ENCODE data around the gene PPFIBP1.

DNA sequence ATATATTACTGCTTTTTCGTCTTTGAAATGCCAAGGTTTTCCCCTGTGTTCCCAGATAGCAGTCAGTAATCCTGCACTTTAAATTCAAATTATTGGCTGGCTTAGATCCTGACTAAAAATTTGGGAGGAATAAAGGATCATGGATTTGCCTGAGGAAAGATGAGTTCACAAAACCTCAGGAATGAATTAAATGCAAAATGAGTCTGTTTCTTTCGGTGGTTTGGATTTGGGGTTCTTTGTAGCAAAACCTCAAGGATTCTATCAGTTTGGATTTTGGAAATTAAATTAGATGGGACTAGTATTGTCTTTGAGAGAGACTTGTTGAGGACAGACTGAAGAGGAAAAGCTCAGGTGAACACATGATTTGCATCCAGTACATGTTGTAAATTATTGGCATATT is 36.1 kb downstream of the PPFIBP1 start:
- TF ChIP-seq CTCF (IDR thresholded peaks at IDR 0.05; ENCODE audit: low read depth, low read length) (no peak), EZH2phosphoT487 (IDR thresholded peaks at IDR 0.05; ENCODE audit: low read depth) (no peak)

Data from OCI-LY3 (cell line).